SJCRH30 (cell line): ENCODE measurements around the gene IQSEC1. TPM values are rescaled to one million over a fixed set of nuclear protein-coding genes. Genes with fewer than 3 reads are reported as not detected.

ENCODE experiments used
- DNase-seq, 2 experiments: peaks; one replicate each; pipeline ENCODE4 v3.0.0-alpha.2; 2015 to 2020
- H3K27ac ChIP-seq: fragments of 250-450 bp; sonication (Bioruptor Pico); 2 replicates; pipeline ENCODE4 v1.5.1; 2020; ENCODE audit warnings: mild to moderate bottlenecking, moderate library complexity
- H3K27me3 ChIP-seq: fragments of 250-450 bp; sonication (Bioruptor Pico); 2 replicates; pipeline ENCODE4 v1.5.1; 2020; ENCODE audit warnings: mild to moderate bottlenecking, moderate library complexity
- H3K36me3 ChIP-seq: fragments of 250-450 bp; sonication (Bioruptor Pico); 2 replicates; pipeline ENCODE4 v1.5.1; 2020; ENCODE audit warnings: mild to moderate bottlenecking, moderate library complexity
- H3K4me1 ChIP-seq: fragments of 250-450 bp; sonication (Bioruptor Pico); 2 replicates; pipeline ENCODE4 v1.5.1; 2020; ENCODE audit warnings: mild to moderate bottlenecking, moderate library complexity
- H3K4me3 ChIP-seq: fragments of 250-450 bp; sonication (Bioruptor Pico); 2 replicates; pipeline ENCODE4 v1.5.1; 2020; ENCODE audit warnings: mild to moderate bottlenecking, moderate library complexity
- H3K9me3 ChIP-seq: fragments of 250-450 bp; sonication (Bioruptor Pico); replicated peaks from 2 replicates; pipeline ENCODE4 v1.5.1; 2020; ENCODE audit warnings: mild to moderate bottlenecking, moderate library complexity
- total RNA-seq: library from RNA; depleted of rRNA; stranded (reverse); fragments of >200 nt; shearing (Covaris generic); gene quantifications from 2 replicates; pipeline ENCODE4 v1.2.3, GENCODE V29; 2014

Gene IQSEC1
- total RNA-seq, 1 experiment from 2014 or later: 5.7 TPM

- H3K27me3 ChIP-seq: peaks cover 75% of the 10 kb centered on the region
- no peaks in the 10 kb centered on the region for H3K9me3 ChIP-seq
- H3K4me3 ChIP-seq: no peak overlapping the region
- H3K4me1 ChIP-seq: peaks cover 6% of the 10 kb centered on the region
- no peak for DNase-seq
- H3K36me3 ChIP-seq: no peaks in the 10 kb centered on the region
- H3K27ac ChIP-seq: no peak overlapping the region
These were observed 27.9 kb downstream of the IQSEC1 start for GRCh38 chr3:13045241-13045903.

DNA sequence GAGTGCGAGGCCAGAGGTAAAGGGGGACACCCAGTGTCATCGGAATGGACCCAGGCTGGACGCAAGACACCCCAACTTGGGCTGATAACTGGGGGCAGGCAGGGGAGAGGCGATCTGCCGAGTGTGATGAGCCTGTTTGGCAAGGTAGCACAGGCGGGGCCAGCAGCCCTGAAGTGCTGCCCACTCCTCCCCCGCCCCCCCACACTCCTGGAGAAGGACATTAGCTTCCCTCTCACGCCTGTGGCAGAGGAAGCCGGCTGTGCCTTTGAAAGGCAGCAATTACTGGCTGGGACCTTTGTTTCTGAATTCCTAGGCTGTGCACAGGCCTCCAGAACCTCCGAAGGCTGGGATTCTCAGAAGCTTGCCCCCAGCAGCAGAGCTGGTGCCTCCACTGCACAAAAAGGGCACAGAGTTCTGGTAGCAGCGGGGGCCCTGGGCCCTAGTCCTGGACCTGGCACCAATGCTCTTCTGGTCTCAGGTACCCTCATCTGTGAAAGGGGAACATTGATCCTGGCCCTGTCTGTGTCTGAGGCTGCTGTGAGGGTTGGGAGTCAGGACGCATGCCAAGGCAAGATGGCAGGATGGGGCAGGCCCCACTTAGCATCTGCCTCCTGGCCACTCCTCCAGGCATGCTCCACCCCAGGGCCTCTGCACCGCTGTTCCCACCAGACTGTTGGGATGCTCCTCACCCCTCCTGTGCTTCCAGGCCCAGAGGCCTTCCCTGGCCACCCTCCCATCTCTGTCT is 28.6 kb downstream of the IQSEC1 start:
- Histone ChIP-seq H3K27ac (no peak overlapping the region), H3K9me3 (no peaks in the 10 kb centered on the region), H3K36me3 (no peaks in the 10 kb centered on the region), H3K27me3 (peaks cover 75% of the 10 kb centered on the region), H3K4me3 (no peak overlapping the region), H3K4me1 (peaks cover 7% of the 10 kb centered on the region)
- DNase-seq: no peak

DNA sequence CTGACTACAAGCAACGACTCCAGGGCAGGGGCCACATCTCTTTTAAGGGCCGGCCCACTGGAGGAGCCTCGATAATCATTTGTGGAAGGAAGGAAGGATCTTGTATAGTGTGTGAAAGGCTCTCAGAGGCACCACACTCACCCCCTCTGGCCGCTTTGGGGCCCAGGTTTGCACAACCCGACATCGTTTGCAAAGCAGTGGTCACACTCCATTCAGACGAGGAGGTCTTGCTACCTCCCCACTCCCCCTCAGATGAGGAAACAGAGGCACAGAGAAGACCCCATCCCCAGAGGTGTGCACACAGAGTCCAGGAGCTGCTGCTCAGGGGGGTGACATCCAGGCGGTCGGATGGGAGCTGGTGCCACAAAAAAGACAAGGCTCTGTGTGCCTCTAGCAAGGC is 29.6 kb downstream of the IQSEC1 start:
- Histone ChIP-seq H3K36me3 (no peaks in the 10 kb centered on the region), H3K4me1 (peaks cover 7% of the 10 kb centered on the region), H3K9me3 (no peaks in the 10 kb centered on the region), H3K27ac (no peak overlapping the region), H3K4me3 (no peak overlapping the region), H3K27me3 (peaks cover 83% of the 10 kb centered on the region)
- DNase-seq: no peak

GRCh38 chr3:13042715-13043271 is 30.4 kb downstream of the IQSEC1 start:
- no peak for DNase-seq
- Histone ChIP-seq H3K27ac (no peak overlapping the region), H3K4me3 (no peak overlapping the region), H3K9me3 (no peaks in the 10 kb centered on the region), H3K4me1 (peaks cover 7% of the 10 kb centered on the region), H3K36me3 (no peaks in the 10 kb centered on the region), H3K27me3 (peaks cover 78% of the 10 kb centered on the region)

DNA sequence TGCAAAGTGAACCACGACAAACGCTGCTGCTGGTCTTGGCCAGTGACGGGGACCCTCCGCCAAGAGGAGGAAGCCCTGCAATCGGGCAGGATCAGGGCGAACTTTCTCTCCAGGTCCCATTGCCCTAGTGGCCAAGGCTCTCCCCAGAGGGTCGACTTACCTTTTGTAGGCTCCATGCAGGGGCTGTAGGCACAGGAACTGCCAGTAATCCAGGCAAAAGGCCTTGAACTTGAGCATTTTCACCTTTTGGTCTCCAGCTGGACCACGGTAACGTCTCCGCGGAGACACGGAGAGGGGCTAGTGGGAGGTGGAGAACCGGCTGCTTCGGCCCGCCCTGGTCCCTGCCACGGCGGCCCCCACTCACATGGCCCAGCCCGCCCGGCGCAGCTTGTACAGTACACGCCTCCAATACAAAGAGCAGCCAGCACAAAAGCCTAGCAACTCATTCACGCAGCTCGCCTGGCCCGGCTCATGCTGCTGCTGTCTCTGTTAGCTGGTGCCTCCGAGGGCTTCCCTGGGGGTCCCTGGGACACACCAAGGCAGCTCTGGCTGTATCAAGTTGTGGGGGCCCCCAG is 31.0 kb downstream of the IQSEC1 start:
- Histone ChIP-seq H3K4me1 (peaks cover 7% of the 10 kb centered on the region), H3K9me3 (no peaks in the 10 kb centered on the region), H3K36me3 (no peaks in the 10 kb centered on the region), H3K27me3 (peaks cover 74% of the 10 kb centered on the region), H3K4me3 (no peak overlapping the region), H3K27ac (no peak overlapping the region)
- DNase-seq: no peak

DNA sequence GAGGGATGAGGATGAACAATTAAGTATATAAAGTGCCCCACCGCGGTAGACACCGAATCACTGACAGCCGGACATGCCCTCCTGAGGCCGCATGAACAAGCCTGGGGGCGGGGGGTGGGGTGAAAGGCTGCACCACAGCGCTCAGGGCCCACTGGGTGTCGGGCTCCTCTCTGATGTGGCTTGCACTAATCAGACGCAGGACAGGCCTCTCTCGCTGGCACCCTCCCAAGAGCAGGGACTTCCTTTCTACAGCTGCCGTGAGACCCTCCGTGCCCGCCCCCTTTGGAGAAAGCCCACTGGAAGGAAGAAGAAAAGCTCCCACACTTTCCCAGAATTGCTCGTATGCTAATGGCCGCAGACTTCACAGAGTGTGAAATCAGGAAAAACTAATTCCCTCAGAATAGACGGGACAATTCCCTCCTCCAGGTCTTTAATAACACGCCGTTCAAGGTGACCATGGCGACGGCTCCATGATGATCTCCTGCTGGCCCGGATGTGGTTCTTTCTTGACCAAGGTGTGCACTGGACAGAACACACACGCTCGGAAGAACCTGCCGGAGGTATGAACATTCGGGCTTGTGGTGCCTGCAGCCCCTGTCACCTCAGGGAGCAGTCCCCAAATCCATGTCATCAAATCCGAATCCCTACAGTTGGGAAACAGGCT is 32.0 kb downstream of the IQSEC1 start:
- H3K4me1 ChIP-seq: peaks cover 7% of the 10 kb centered on the region
- no peak overlapping the region for H3K4me3 ChIP-seq
- DNase-seq: peak; percentile 35 to 39
- H3K36me3 ChIP-seq: no peaks in the 10 kb centered on the region
- H3K27ac ChIP-seq: no peak overlapping the region
- H3K27me3 ChIP-seq: peaks cover 65% of the 10 kb centered on the region
- no peaks in the 10 kb centered on the region for H3K9me3 ChIP-seq

- no peak overlapping the region for H3K27ac ChIP-seq
- no peak overlapping the region for H3K4me3 ChIP-seq
- H3K27me3 ChIP-seq: peaks cover 66% of the 10 kb centered on the region
- DNase-seq: peak in 1 of 2 experiments; percentile 27
- no peaks in the 10 kb centered on the region for H3K9me3 ChIP-seq
- H3K36me3 ChIP-seq: no peaks in the 10 kb centered on the region
- H3K4me1 ChIP-seq: peaks cover 7% of the 10 kb centered on the region
These were observed 32.7 kb downstream of the IQSEC1 start for GRCh38 chr3:13040361-13041074.

DNA sequence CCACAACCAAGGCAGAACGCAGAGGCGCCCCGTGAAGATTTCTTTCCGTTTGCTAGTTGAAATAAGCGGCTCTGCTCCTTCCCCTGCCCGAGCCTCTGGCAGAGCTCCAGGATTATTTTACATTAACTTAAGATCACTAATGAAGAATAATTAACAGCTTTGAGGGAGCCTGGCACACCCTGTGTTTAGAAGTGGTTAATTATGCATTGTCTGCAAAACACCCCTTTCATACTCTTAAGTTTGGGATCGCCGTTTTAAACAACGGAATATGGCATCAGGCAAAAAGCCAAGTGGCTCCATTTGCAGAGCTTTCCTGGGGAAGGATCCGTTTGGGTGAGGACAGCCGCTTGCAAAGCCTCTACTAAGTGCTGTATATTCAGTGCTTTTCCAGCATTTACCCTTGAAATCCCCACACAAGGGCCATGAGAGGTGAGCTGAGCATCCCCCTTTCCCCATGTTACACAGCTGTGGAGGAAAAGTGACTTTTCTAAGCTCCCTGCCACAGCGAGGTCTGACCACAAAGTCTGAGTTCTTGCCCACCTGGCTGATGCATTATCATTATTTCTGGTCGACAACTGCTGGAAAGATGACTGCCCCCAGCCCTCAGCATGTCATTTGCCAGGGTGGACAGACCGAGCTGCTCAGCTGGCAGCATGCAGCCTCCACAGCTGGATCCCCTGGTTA is 33.9 kb downstream of the IQSEC1 start:
- Histone ChIP-seq H3K27ac (no peak overlapping the region), H3K9me3 (no peaks in the 10 kb centered on the region), H3K36me3 (no peaks in the 10 kb centered on the region), H3K4me3 (no peak overlapping the region), H3K4me1 (peaks cover 7% of the 10 kb centered on the region), H3K27me3 (peaks cover 67% of the 10 kb centered on the region)
- no peak for DNase-seq

- H3K4me1 ChIP-seq: peaks cover 7% of the 10 kb centered on the region
- no peak overlapping the region for H3K4me3 ChIP-seq
- H3K27ac ChIP-seq: no peak overlapping the region
- no peaks in the 10 kb centered on the region for H3K36me3 ChIP-seq
- DNase-seq: no peak
- H3K27me3 ChIP-seq: peaks cover 55% of the 10 kb centered on the region
- no peaks in the 10 kb centered on the region for H3K9me3 ChIP-seq
These were observed 35.6 kb downstream of the IQSEC1 start for GRCh38 chr3:13037458-13038117.

DNA sequence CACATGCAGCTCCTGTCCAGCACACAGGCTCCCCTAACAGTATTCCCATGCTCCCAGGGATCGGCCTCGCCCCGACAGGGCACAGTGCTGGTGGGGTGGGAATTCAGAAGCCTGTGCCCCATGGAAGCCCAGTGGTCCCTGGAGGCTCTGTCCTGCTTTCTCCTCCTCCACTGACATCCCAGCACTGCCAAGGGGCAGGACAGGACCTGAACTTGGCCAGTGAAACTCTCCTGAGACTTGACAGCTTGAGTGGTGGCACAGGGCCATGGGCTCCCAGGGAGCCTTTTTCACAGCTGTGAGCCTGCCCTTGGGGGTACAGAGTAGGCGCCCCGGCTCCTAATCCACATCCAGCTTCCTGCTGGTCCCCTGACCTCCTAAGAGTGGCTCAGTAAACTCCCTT is 38.4 kb downstream of the IQSEC1 start:
- peaks cover 41% of the 10 kb centered on the region for H3K27me3 ChIP-seq
- no peaks in the 10 kb centered on the region for H3K9me3 ChIP-seq
- H3K4me1 ChIP-seq: no peaks in the 10 kb centered on the region

GRCh38 chr3:13034109-13034800 is 39.0 kb downstream of the IQSEC1 start:
- H3K4me1 ChIP-seq: no peaks in the 10 kb centered on the region; the same call in 1 of the 2 replicates
- H3K4me3 ChIP-seq: no peak overlapping the region
- H3K27ac ChIP-seq: no peak overlapping the region
- H3K36me3 ChIP-seq: no peaks in the 10 kb centered on the region
- peaks cover 39% of the 10 kb centered on the region for H3K27me3 ChIP-seq
- no peaks in the 10 kb centered on the region for H3K9me3 ChIP-seq
- no peak for DNase-seq

More for the DNA sequence above, 38.4 kb downstream of the IQSEC1 start:
- H3K36me3 ChIP-seq: no peaks in the 10 kb centered on the region
- H3K27ac ChIP-seq: no peak overlapping the region
- no peak overlapping the region for H3K4me3 ChIP-seq
- no peak for DNase-seq

DNA sequence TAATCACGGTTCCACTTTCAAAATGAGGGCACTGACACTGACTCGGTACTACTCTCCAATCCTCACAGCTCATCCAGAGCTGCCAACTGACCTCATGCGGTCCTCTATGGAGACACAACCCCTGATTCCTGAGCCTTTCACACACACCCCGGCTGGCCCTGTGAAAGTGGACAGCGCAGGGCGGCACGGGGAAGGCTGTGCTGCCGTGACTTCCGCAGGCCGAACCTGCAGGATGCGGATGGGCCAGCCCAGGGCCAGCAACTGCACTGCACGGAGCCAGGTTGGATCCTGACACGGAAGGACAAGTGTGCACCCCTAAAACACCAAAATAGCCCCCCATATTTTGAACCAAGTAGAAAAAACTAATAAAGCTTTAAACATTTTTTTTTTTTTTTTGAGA is 41.0 kb downstream of the IQSEC1 start:
- peaks cover 29% of the 10 kb centered on the region for H3K27me3 ChIP-seq
- no peaks in the 10 kb centered on the region for H3K9me3 ChIP-seq
- peaks cover 15% of the 10 kb centered on the region for H3K4me1 ChIP-seq
- H3K4me3 ChIP-seq: no peak overlapping the region
- no peaks in the 10 kb centered on the region for H3K36me3 ChIP-seq
- DNase-seq: no peak
- H3K27ac ChIP-seq: no peak overlapping the region

- H3K4me3 ChIP-seq: no peak overlapping the region
- peaks cover 15% of the 10 kb centered on the region for H3K4me1 ChIP-seq
- DNase-seq: no peak
- no peaks in the 10 kb centered on the region for H3K36me3 ChIP-seq
- no peak overlapping the region for H3K27ac ChIP-seq
- no peaks in the 10 kb centered on the region for H3K9me3 ChIP-seq
- peaks cover 29% of the 10 kb centered on the region for H3K27me3 ChIP-seq
These were observed 41.6 kb downstream of the IQSEC1 start for GRCh38 chr3:13031621-13032020.
